Mesendoderm (in vitro differentiated cells): ENCODE data around the gene KDM5D.

Experiments used
- DNase-seq: peaks from one replicate; pipeline ENCODE4 v3.0.0; 2013
- H2AK5ac ChIP-seq: 2 replicates; pipeline ENCODE4 v1.6.1; 2013; ENCODE audit warnings: low read length, inconsistent platforms
- H2BK120ac ChIP-seq: 2 replicates; pipeline ENCODE4 v1.6.1; 2013; ENCODE audit warnings: low read depth, mild to moderate bottlenecking, low read length, moderate library complexity, mixed read lengths
- H2BK15ac ChIP-seq: replicated peaks from 2 replicates; pipeline ENCODE4 v1.6.1; 2013; ENCODE audit warnings: low read depth, mild to moderate bottlenecking, moderate library complexity
- H2BK5ac ChIP-seq: 2 replicates; pipeline ENCODE4 v1.6.1; 2013; ENCODE audit warnings: low read length, inconsistent platforms
- H3K18ac ChIP-seq: 2 replicates; pipeline ENCODE4 v1.6.1; 2013; ENCODE audit warnings: mild to moderate bottlenecking, low read length, mixed read lengths
- H3K23ac ChIP-seq: one replicate; pipeline ENCODE4 v1.6.1; 2013; ENCODE audit warnings: low read length
- H3K27ac ChIP-seq: 2 replicates; pipeline ENCODE4 v1.5.1; 2013; ENCODE audit warnings: low read depth, mild to moderate bottlenecking, inconsistent platforms, low read length, moderate library complexity
- H3K27me3 ChIP-seq: 2 replicates; pipeline ENCODE4 v1.6.1; 2013; ENCODE audit warnings: low read length, control low read depth, mild to moderate bottlenecking, inconsistent platforms; ENCODE audit not compliant: insufficient read depth, poor library complexity
- H3K36me3 ChIP-seq: 2 replicates; pipeline ENCODE4 v1.6.1; 2013; ENCODE audit warnings: low read length, inconsistent platforms; ENCODE audit not compliant: control insufficient read depth, insufficient read depth
- H3K4ac ChIP-seq: one replicate; pipeline ENCODE4 v1.6.1; 2013; ENCODE audit warnings: low read depth, mild to moderate bottlenecking, low read length, moderate library complexity
- H3K4me1 ChIP-seq: 2 replicates; pipeline ENCODE4 v1.6.1; 2013; ENCODE audit warnings: low read depth, low read length, inconsistent platforms; ENCODE audit not compliant: control insufficient read depth
- H3K4me2 ChIP-seq: 2 replicates; pipeline ENCODE4 v1.6.1; 2013; ENCODE audit warnings: low read length
- H3K4me3 ChIP-seq: 2 replicates; pipeline ENCODE4 v1.5.1; 2013; ENCODE audit warnings: mild to moderate bottlenecking, low read length
- H3K56ac ChIP-seq: one replicate; pipeline ENCODE4 v1.6.1; 2013; ENCODE audit warnings: low read length
- H3K79me1 ChIP-seq: 2 replicates; pipeline ENCODE4 v1.6.1; 2013; ENCODE audit warnings: low read length, inconsistent platforms
- H3K79me2 ChIP-seq: 2 replicates; pipeline ENCODE4 v1.6.1; 2013; ENCODE audit warnings: mild to moderate bottlenecking, low read length; ENCODE audit not compliant: control insufficient read depth, insufficient read depth
- H3K9ac ChIP-seq: 2 replicates; pipeline ENCODE4 v1.6.1; 2013; ENCODE audit warnings: low read length, inconsistent platforms
- H4K5ac ChIP-seq: one replicate; pipeline ENCODE4 v1.6.1; 2013; ENCODE audit warnings: low read length
- H4K8ac ChIP-seq: one replicate; pipeline ENCODE4 v1.6.1; 2013; ENCODE audit warnings: low read depth, mild to moderate bottlenecking, control low read depth, low read length, moderate library complexity
- WGBS: extraction: QIAGEN DNeasy Blood & Tissue Kit; methylation state at CpG from one replicate; pipeline ENCODE4 v1.1.7; 2013; ENCODE audit warnings: low lambda C conversion rate, missing lambda C conversion rate; ENCODE audit not compliant: insufficient coverage; ENCODE audit errors: extremely low coverage; 5-methylcytosine and 5-hydroxymethylcytosine counted together

The KDM5D gene

GRCh38 chrY:19680821-19681220 lies 63.7 kb downstream of the KDM5D start:
- Histone ChIP-seq H4K8ac (no peak overlapping the region), H2AK5ac (no peak overlapping the region), H2BK5ac (no peak overlapping the region), H3K4me2 (no peak overlapping the region), H3K27me3 (no peaks in the 10 kb centered on the region), H3K27ac (no peak overlapping the region), H3K4me3 (no peak overlapping the region), H3K79me2 (no peaks in the 10 kb centered on the region), H3K18ac (no peak overlapping the region), H4K5ac (no peak overlapping the region), H3K4ac (no peak overlapping the region), H3K79me1 (no peaks in the 10 kb centered on the region), H3K9ac (no peak overlapping the region), H3K36me3 (no peaks in the 10 kb centered on the region), H2BK15ac (no peak overlapping the region), H3K23ac (no peak overlapping the region), H2BK120ac (no peak overlapping the region), H3K56ac (no peak overlapping the region), H3K4me1 (no peaks in the 10 kb centered on the region)
- DNase-seq: no peak
- no CpG with 5 or more reads among the region's 1 CpG for WGBS
